ENCODE measurements around the gene CTBP1. TPM values are rescaled to one million over a fixed set of nuclear protein-coding genes. Genes with fewer than 3 reads are reported as not detected.

Gene CTBP1
- total and polyA plus RNA-seq, 2 of the 8 experiments (the other 6 are each of a cell fraction or from before 2014, with no cell fraction given) = 128 to 185 TPM

- Histone ChIP-seq H3K9me3 (ENCODE audit: insufficient read depth in 2 of 2, low read depth in 1 of 2, low read length in 1 of 2) (peaks cover 8 to 9% of the 10 kb centered on the region in 2 experiments; a peak in 3 of 4 replicates), H3K23me2 (ENCODE audit: low read depth, low read length) (peaks cover 2% of the 10 kb centered on the region; the same call in 1 of the 2 replicates), H2BK120ac (replicated peaks; ENCODE audit: low read depth, low read length) (no peak overlapping the region), H3K9ac (replicated peaks in 1 of 4; ENCODE audit: extremely low read depth in 1 of 4, low read depth in 3 of 4, low read length in 3 of 4) (no peak overlapping the region), H2BK20ac (ENCODE audit: low read length) (no peak overlapping the region), H3K14ac (ENCODE audit: insufficient read length) (no peak overlapping the region), H3K4me1 (replicated peaks in 1 of 4; ENCODE audit: control insufficient read depth in 3 of 4, insufficient read depth in 4 of 4, low read length in 3 of 4) (no peaks in the 10 kb centered on the region), H3K4me2 (ENCODE audit: insufficient read depth in 1 of 2, low read depth in 2 of 2, low read length in 2 of 2) (no peak overlapping the region), H2BK12ac (ENCODE audit: low read depth, low read length) (no peak overlapping the region), H3K79me2 (ENCODE audit: control insufficient read depth in 1 of 2, insufficient read depth in 2 of 2, low read length in 2 of 2) (no peaks in the 10 kb centered on the region), H2BK5ac (ENCODE audit: low read depth, low read length) (no peak overlapping the region), H4K20me1 (replicated peaks in 1 of 2; ENCODE audit: control insufficient read depth in 1 of 2, insufficient read depth in 2 of 2, low read length in 2 of 2) (no peaks in the 10 kb centered on the region), H3K4me3 (ENCODE audit: extremely low read depth in 1 of 4, insufficient read depth in 2 of 4, low read depth in 3 of 4, low read length in 4 of 4) (no peak overlapping the region), H4K8ac (ENCODE audit: extremely low read depth, insufficient read depth, low read length) (no peak overlapping the region), H4K5ac (ENCODE audit: insufficient read length, low read depth, low read length) (no peak overlapping the region), H3K36me3 (ENCODE audit: control insufficient read depth in 2 of 4, insufficient read depth in 4 of 4, low read length in 3 of 4) (no peaks in the 10 kb centered on the region), H3K79me1 (ENCODE audit: low read depth, low read length) (no peaks in the 10 kb centered on the region), H3K23ac (ENCODE audit: insufficient read length) (no peak overlapping the region), H2BK15ac (ENCODE audit: low read length) (no peak overlapping the region), H3K27me3 (replicated peaks in 1 of 4; ENCODE audit: control insufficient read depth in 3 of 4, extremely low read depth in 1 of 4, insufficient read depth in 3 of 4, low read length in 3 of 4) (no peaks in the 10 kb centered on the region), H3K18ac (ENCODE audit: extremely low read depth, low read length) (no peak overlapping the region), H4K91ac (replicated peaks; ENCODE audit: insufficient read length, low read length) (no peak overlapping the region), H2AK5ac (ENCODE audit: low read depth, low read length) (no peak overlapping the region), H3K4ac (replicated peaks; ENCODE audit: insufficient read length, low read depth, low read length) (no peak overlapping the region), H2AFZ (ENCODE audit: low read length) (no peak overlapping the region), H3K56ac (replicated peaks; ENCODE audit: insufficient read length, low read depth, low read length) (no peak overlapping the region), H3K27ac (ENCODE audit: low read depth, low read length) (no peak overlapping the region)
- CTCF ChIA-PET (ENCODE audit: partially characterized antibody) = interaction anchor here (3.8 kb wide), 1 partner anchor 11 kb away, joined by 16 read pairs; no protein-coding TSS in a partner anchor
- FAIRE-seq = no peak
- 90% methylated on average over 10 of the region's 10 CpGs; no CpG with 5 or more reads in 1 of the 2 experiments for WGBS, 2 experiments (ENCODE audit: extremely low coverage in 1 of 2, insufficient coverage in 1 of 2, insufficient read length in 1 of 2, insufficient replicate concordance in 2 of 2, low coverage in 1 of 2, low lambda C conversion rate in 2 of 2, missing lambda C conversion rate in 1 of 2)
- DNase-seq (ENCODE audit: low read depth in 1 of 2, low spot score in 2 of 2) = no peak
- POLR2A ChIA-PET (ENCODE audit: partially characterized antibody) = no interaction called here
Measured at GRCh38 chr4:1279253-1279652, 30.3 kb upstream of the CTBP1 start.
